CD14-positive monocyte (primary cell): ENCODE data around the gene SPATS2L. TPM values are rescaled to one million over a fixed set of nuclear protein-coding genes. Genes with fewer than 3 reads are reported as not detected.

ENCODE experiments used
- DNase-seq, 3 donors: peaks; one replicate each; pipeline ENCODE4 v3.0.0-alpha.2; 2011 to 2022
- H2AFZ ChIP-seq: 2 replicates; pipeline ENCODE4 v1.6.0; 2012; ENCODE audit warnings: mild to moderate bottlenecking, low read depth, low read length, inconsistent platforms; ENCODE audit not compliant: insufficient read depth, poor library complexity, severe bottlenecking
- H3K27ac ChIP-seq, 2 donors: 1 replicate in 1 of 2; 2 replicates in 1 of 2; pipeline ENCODE4 v1.5.1; 2012 to 2013; ENCODE audit warnings: low read length in 2 of 2, control low read depth in 1 of 2, inconsistent platforms in 1 of 2, low read depth in 1 of 2, mild to moderate bottlenecking in 1 of 2
- H3K27me3 ChIP-seq, 2 donors: one replicate each; pipeline versions ENCODE4 v1.6.0 to v1.6.1; 2011 to 2013; ENCODE audit warnings: low read length in 2 of 2; ENCODE audit not compliant: control insufficient read depth in 2 of 2, insufficient read depth in 2 of 2
- H3K36me3 ChIP-seq, 2 donors: replicated peaks in 1 of 2; 1 replicate in 1 of 2; 2 replicates in 1 of 2; pipeline versions ENCODE4 v1.5.1 to v1.6.1; 2012 to 2013; ENCODE audit warnings: low read length in 2 of 2, control low read depth in 1 of 2, inconsistent platforms in 1 of 2, mild to moderate bottlenecking in 1 of 2; ENCODE audit not compliant: insufficient read depth in 2 of 2, control insufficient read depth in 1 of 2
- H3K4me1 ChIP-seq, 2 donors: 1 replicate in 1 of 2; 2 replicates in 1 of 2; pipeline versions ENCODE4 v1.5.1 to v1.6.1; 2012 to 2013; ENCODE audit warnings: low read length in 2 of 2, control low read depth in 1 of 2, inconsistent platforms in 1 of 2, mild to moderate bottlenecking in 1 of 2, moderate library complexity in 1 of 2; ENCODE audit not compliant: insufficient read depth in 2 of 2, control insufficient read depth in 1 of 2
- H3K4me2 ChIP-seq: replicated peaks from 2 replicates; pipeline ENCODE3; 2012; ENCODE audit warnings: low read length, moderate library complexity, mild to moderate bottlenecking; ENCODE audit not compliant: poor library complexity, severe bottlenecking; ENCODE audit errors: extremely low read depth
- H3K4me3 ChIP-seq, 3 experiments: fragments of 200-600 bp in 1 of 3; sonication (generic) in 1 of 3; replicated peaks in 1 of 3; 1 replicate in 2 of 3; 2 replicates in 1 of 3; pipeline ENCODE4 v1.5.1; 2011 to 2013; ENCODE audit warnings: low read length in 3 of 3, mild to moderate bottlenecking in 3 of 3, control low read depth in 2 of 3, low read depth in 2 of 3, inconsistent platforms in 1 of 3, moderate library complexity in 1 of 3
- H3K79me2 ChIP-seq: 2 replicates; pipeline ENCODE4 v1.6.0; 2012; ENCODE audit warnings: mild to moderate bottlenecking, control low read depth, inconsistent platforms, low read length, moderate library complexity; ENCODE audit not compliant: insufficient read depth
- H3K9ac ChIP-seq: 2 replicates; pipeline ENCODE4 v1.6.0; 2017; ENCODE audit warnings: low read length, mild to moderate bottlenecking; ENCODE audit not compliant: insufficient read depth, poor library complexity, severe bottlenecking
- H3K9me3 ChIP-seq, 2 donors: replicated peaks in 1 of 2; 1 replicate in 1 of 2; 2 replicates in 1 of 2; pipeline versions ENCODE4 v1.5.1 to v1.6.1; 2012 to 2013; ENCODE audit warnings: low read length in 2 of 2, control low read depth in 1 of 2; ENCODE audit not compliant: control insufficient read depth in 1 of 2, insufficient read depth in 1 of 2
- H4K20me1 ChIP-seq: 2 replicates; pipeline ENCODE4 v1.6.0; 2012; ENCODE audit warnings: mild to moderate bottlenecking, low read length, control low read depth, moderate library complexity; ENCODE audit not compliant: insufficient read depth
- H3K27ac Mint-ChIP-seq, 7 donors: one replicate each; pipeline ENCODE4 v1.8.0; 2020; ENCODE audit warnings: mild to moderate bottlenecking in 7 of 7, mixed read lengths in 7 of 7, moderate library complexity in 6 of 7, inconsistent platforms in 2 of 7
- H3K27me3 Mint-ChIP-seq, 3 donors: one replicate each; pipeline ENCODE4 v1.8.0; 2021 to 2022; ENCODE audit warnings: low read depth in 3 of 3, mild to moderate bottlenecking in 3 of 3, mixed read lengths in 3 of 3, moderate library complexity in 3 of 3, inconsistent platforms in 1 of 3
- H3K36me3 Mint-ChIP-seq, 2 donors: one replicate each; pipeline ENCODE4 v1.8.0; 2020; ENCODE audit warnings: mixed read lengths in 2 of 2, inconsistent platforms in 1 of 2, mild to moderate bottlenecking in 1 of 2
- H3K4me1 Mint-ChIP-seq: one replicate; pipeline ENCODE4 v1.8.0; 2020; ENCODE audit warnings: mild to moderate bottlenecking, mixed read lengths
- H3K4me3 Mint-ChIP-seq, 2 donors: one replicate each; pipeline ENCODE4 v1.8.0; 2020; ENCODE audit warnings: mild to moderate bottlenecking in 2 of 2, mixed read lengths in 2 of 2, moderate library complexity in 1 of 2
- H3K9me3 Mint-ChIP-seq, 7 donors: one replicate each; pipeline ENCODE4 v1.8.0; 2020 to 2022; ENCODE audit warnings: mixed read lengths in 7 of 7, mild to moderate bottlenecking in 6 of 7, moderate library complexity in 6 of 7, inconsistent platforms in 2 of 7
- WGBS: methylation state at CpG from one replicate; pipeline ENCODE4 v1.1.5; 2013; ENCODE audit warnings: missing lambda C conversion rate; ENCODE audit not compliant: insufficient coverage; 5-methylcytosine and 5-hydroxymethylcytosine counted together
- intact Hi-C, 2 donors: fragments of 100-400 bp; cut with micrococcal nuclease; formaldehyde crosslinking; loops; one replicate each; pipeline versions ENCODE4 v1.15.0 to v1.15.1; 2023
- polyA plus RNA-seq, 3 donors: library from polyadenylated mRNA; depleted of rRNA in 1 of 3; unstranded in 2 of 3; stranded (reverse) in 1 of 3; fragments of 300-500 nt in 2 of 3; fragments of >200 nt in 1 of 3; fragmentation: Illumina TruSeq in 2 of 3; gene quantifications; 1 replicate in 2 of 3; 2 replicates in 1 of 3; pipeline ENCODE4 v1.2.3, GENCODE V29; 2012 to 2021
- TF ChIP-seq, protein P1 (sequence below): fragments of 200-600 bp; IDR thresholded peaks from one replicate; pipeline ENCODE4 v1.8.0; 2022; ENCODE audit warnings: antibody characterized with exemption, mild to moderate bottlenecking

The SPATS2L gene
- polyA plus RNA-seq, 3 donors = 2.7 to 5.2 (median 3.2) TPM

DNA sequence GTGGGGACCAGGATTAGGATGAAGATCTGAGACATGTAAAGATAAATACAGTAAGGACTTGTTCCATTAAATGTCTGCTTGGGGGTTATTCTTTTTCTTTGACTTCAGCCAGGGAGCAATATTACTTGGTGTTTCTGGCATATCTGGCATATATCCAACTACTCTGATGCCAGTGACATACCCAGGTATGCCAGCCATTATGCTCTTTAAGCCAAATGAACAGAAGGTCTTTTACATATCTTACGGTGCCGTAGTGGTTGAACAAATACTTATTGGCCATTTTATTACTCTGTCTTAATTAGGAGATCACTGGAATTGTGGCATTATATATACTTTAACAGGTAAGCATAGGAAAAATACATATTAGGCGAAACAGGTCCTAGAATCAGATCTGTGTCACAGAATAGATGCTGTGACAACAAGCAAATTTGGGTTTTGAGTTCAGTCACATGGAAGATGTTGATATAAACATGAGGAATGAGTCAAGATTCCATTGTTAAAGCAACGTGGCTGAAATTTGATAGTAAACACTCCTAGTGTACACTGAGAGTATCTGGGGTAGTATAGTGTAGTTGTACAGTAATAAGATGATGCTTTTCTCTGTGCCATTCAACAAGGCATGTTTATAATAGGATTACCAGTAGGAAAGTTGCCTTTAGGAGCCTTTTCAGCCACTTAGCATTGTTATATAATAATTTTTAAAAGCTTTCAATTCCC lies 140.8 kb downstream of the SPATS2L start:
- no peak overlapping the region for H3K4me2 ChIP-seq
- no peaks in the 10 kb centered on the region for H3K9me3 ChIP-seq
- H3K4me1 ChIP-seq = peaks cover 17 to 20% of the 10 kb centered on the region in 2 donors
- Mint-ChIP-seq H3K27ac (no peak overlapping the region), H3K4me3 (no peak overlapping the region), H3K4me1 (peaks cover 16% of the 10 kb centered on the region), H3K9me3 (peaks cover 0 to 3% (median 0%) of the 10 kb centered on the region in 7 donors), H3K27me3 (no peaks in the 10 kb centered on the region), H3K36me3 (peaks cover 0 to 3% of the 10 kb centered on the region in 2 donors)
- H3K27ac ChIP-seq = no peak overlapping the region
- no peak overlapping the region for H3K4me3 ChIP-seq
- 100% methylated on average over 1 of the region's 4 CpGs for WGBS
- no peaks in the 10 kb centered on the region for H4K20me1 ChIP-seq
- no peak overlapping the region for H2AFZ ChIP-seq
- no peaks in the 10 kb centered on the region for H3K36me3 ChIP-seq
- TF ChIP-seq, protein P1, sequence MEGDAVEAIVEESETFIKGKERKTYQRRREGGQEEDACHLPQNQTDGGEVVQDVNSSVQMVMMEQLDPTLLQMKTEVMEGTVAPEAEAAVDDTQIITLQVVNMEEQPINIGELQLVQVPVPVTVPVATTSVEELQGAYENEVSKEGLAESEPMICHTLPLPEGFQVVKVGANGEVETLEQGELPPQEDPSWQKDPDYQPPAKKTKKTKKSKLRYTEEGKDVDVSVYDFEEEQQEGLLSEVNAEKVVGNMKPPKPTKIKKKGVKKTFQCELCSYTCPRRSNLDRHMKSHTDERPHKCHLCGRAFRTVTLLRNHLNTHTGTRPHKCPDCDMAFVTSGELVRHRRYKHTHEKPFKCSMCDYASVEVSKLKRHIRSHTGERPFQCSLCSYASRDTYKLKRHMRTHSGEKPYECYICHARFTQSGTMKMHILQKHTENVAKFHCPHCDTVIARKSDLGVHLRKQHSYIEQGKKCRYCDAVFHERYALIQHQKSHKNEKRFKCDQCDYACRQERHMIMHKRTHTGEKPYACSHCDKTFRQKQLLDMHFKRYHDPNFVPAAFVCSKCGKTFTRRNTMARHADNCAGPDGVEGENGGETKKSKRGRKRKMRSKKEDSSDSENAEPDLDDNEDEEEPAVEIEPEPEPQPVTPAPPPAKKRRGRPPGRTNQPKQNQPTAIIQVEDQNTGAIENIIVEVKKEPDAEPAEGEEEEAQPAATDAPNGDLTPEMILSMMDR = no peak
- intact Hi-C loops = no loop called here
- H3K9ac ChIP-seq = no peak overlapping the region
- H3K79me2 ChIP-seq = no peaks in the 10 kb centered on the region
- no peaks in the 10 kb centered on the region for H3K27me3 ChIP-seq
- DNase-seq = no peak

DNA sequence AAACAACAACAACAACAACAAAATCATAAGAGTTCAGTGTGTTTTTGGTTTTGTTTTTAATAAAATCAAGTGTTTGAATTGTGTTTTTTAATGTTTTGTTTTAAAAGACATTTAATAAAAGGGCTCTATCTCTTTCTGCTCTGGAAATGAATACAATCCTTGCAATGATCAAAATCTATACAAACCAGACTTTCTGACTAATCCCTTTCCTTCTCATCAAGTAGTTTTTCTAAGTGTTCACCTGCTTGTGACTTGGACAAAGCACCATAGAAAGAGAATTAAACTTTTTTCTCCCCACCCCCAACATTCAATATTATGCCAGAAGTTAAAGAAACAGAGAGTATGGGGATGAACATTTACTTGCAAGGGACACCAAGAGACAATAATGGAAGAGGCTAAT lies 142.0 kb downstream of the SPATS2L start:
- Mint-ChIP-seq H3K4me1 (peaks cover 25% of the 10 kb centered on the region), H3K27ac (no peak overlapping the region), H3K4me3 (no peak overlapping the region), H3K36me3 (peaks cover 0 to 3% of the 10 kb centered on the region in 2 donors), H3K27me3 (no peaks in the 10 kb centered on the region), H3K9me3 (peaks cover 0 to 3% (median 0%) of the 10 kb centered on the region in 7 donors)
- no peak overlapping the region for H3K27ac ChIP-seq
- DNase-seq = no peak
- no peak overlapping the region for H3K4me3 ChIP-seq
- no peak overlapping the region for H3K4me2 ChIP-seq
- intact Hi-C loops = no loop called here
- TF ChIP-seq, protein P1 = no peak
- no peaks in the 10 kb centered on the region for H4K20me1 ChIP-seq
- H3K9ac ChIP-seq = no peak overlapping the region
- H3K27me3 ChIP-seq = no peaks in the 10 kb centered on the region
- no peaks in the 10 kb centered on the region for H3K36me3 ChIP-seq
- no peak overlapping the region for H2AFZ ChIP-seq
- H3K4me1 ChIP-seq = peaks cover 17 to 27% of the 10 kb centered on the region in 2 donors
- no peaks in the 10 kb centered on the region for H3K9me3 ChIP-seq
- H3K79me2 ChIP-seq = no peaks in the 10 kb centered on the region
